HG03039 (cell line): ENCODE results near the gene PKMYT1.

Source experiments
- ATAC-seq: cut with Tn5 transposase; IDR thresholded peaks from one replicate; pipeline ENCODE4 v1.9.1; 2021; ENCODE audit warnings: mild to moderate bottlenecking, moderate library complexity; ENCODE audit not compliant: unreplicated experiment

Gene PKMYT1

GRCh38 chr16:2975161-2975795, 5.0 kb downstream of the PKMYT1 start:
- ATAC-seq, result no peak

- no peak for ATAC-seq
These were observed 5.8 kb downstream of the PKMYT1 start for GRCh38 chr16:2974319-2975056.

- ATAC-seq, result no peak
These were observed 6.5 kb downstream of the PKMYT1 start for GRCh38 chr16:2973605-2974318.

- no peak for ATAC-seq
These were observed 7.2 kb downstream of the PKMYT1 start for GRCh38 chr16:2973093-2973492.

- no peak for ATAC-seq
These were observed 8.1 kb downstream of the PKMYT1 start for GRCh38 chr16:2971985-2972784.

- ATAC-seq, result no peak
These were observed 8.9 kb downstream of the PKMYT1 start for GRCh38 chr16:2971134-2971984.

GRCh38 chr16:2970563-2970962, 9.7 kb downstream of the PKMYT1 start:
- ATAC-seq, result no peak

- no peak for ATAC-seq
These were observed 10.4 kb downstream of the PKMYT1 start for GRCh38 chr16:2969545-2970521.

- peak; percentile 70 for ATAC-seq
These were observed 11.3 kb downstream of the PKMYT1 start, which contains the start of gene PAQR4 for GRCh38 chr16:2968738-2969544. Gene PAQR4 (plus strand): TSS chr16:2969348. CDS start chr16:2969675, 327 bp downstream.

GRCh38 chr16:2968368-2968737, 11.9 kb downstream of the PKMYT1 start:
- ATAC-seq, result no peak

GRCh38 chr16:2967721-2968161, 12.5 kb downstream of the PKMYT1 start:
- no peak for ATAC-seq

GRCh38 chr16:2967211-2967631, 13.0 kb downstream of the PKMYT1 start:
- ATAC-seq, result no peak

GRCh38 chr16:2966808-2967191, 13.4 kb downstream of the PKMYT1 start:
- no peak for ATAC-seq

GRCh38 chr16:2966043-2966807, 14.0 kb downstream of the PKMYT1 start:
- ATAC-seq, result no peak

GRCh38 chr16:2964475-2965336, 15.5 kb downstream of the PKMYT1 start:
- no peak for ATAC-seq

GRCh38 chr16:2963723-2964474, 16.3 kb downstream of the PKMYT1 start, which contains the start of gene KREMEN2:
Gene KREMEN2 (plus strand): TSS chr16:2964275. CDS start chr16:2964521, 246 bp downstream.
- ATAC-seq, result no peak
